Endodermal cell (in vitro differentiated cells): ENCODE data around the gene DCC. TPM values are rescaled to one million over a fixed set of nuclear protein-coding genes. Genes with fewer than 3 reads are reported as not detected.

ENCODE experiments used
- DNase-seq: peaks from one replicate; pipeline ENCODE4 v3.0.0-alpha.2; 2017
- H3K27ac ChIP-seq: 2 replicates; pipeline ENCODE4 v1.5.1; 2013; ENCODE audit warnings: mild to moderate bottlenecking, low read depth, low read length, moderate library complexity
- H3K27me3 ChIP-seq: 2 replicates; pipeline ENCODE4 v1.6.1; 2013; ENCODE audit warnings: mild to moderate bottlenecking, low read length, moderate library complexity; ENCODE audit not compliant: insufficient read depth, control insufficient read depth, poor library complexity, severe bottlenecking
- H3K36me3 ChIP-seq: 2 replicates; pipeline ENCODE4 v1.7.0; 2013; ENCODE audit warnings: mild to moderate bottlenecking, low read length, moderate library complexity; ENCODE audit not compliant: control insufficient read depth, insufficient read depth
- H3K4me1 ChIP-seq: one replicate; pipeline ENCODE4 v1.7.0; 2013; ENCODE audit warnings: low read length; ENCODE audit not compliant: control insufficient read depth, insufficient read depth
- H3K4me3 ChIP-seq: 2 replicates; pipeline ENCODE4 v1.5.1; 2013; ENCODE audit warnings: mild to moderate bottlenecking, low read length, moderate library complexity
- H3K9ac ChIP-seq: 2 replicates; pipeline ENCODE4 v1.6.1; 2013; ENCODE audit warnings: mild to moderate bottlenecking, low read length, moderate library complexity; ENCODE audit not compliant: poor library complexity, severe bottlenecking; ENCODE audit errors: extremely low read depth
- H3K9me3 ChIP-seq: 2 replicates; pipeline ENCODE4 v1.6.1; 2013; ENCODE audit warnings: mild to moderate bottlenecking, low read length, moderate library complexity; ENCODE audit not compliant: control insufficient read depth
- H3K27ac Mint-ChIP-seq: 2 replicates; pipeline ENCODE4 v1.8.0; 2020; ENCODE audit warnings: mixed read lengths
- H3K27me3 Mint-ChIP-seq: 2 replicates; pipeline ENCODE4 v1.8.0; 2021; ENCODE audit warnings: mild to moderate bottlenecking, mixed read lengths; ENCODE audit not compliant: insufficient read depth
- H3K36me3 Mint-ChIP-seq: 2 replicates; pipeline ENCODE4 v1.8.0; 2020; ENCODE audit warnings: low read depth, mixed read lengths
- H3K4me1 Mint-ChIP-seq: 2 replicates; pipeline ENCODE4 v1.8.0; 2020; ENCODE audit warnings: mixed read lengths
- H3K4me3 Mint-ChIP-seq: 2 replicates; pipeline ENCODE4 v1.8.0; 2020; ENCODE audit warnings: mild to moderate bottlenecking, moderate library complexity, mixed read lengths
- H3K9me3 Mint-ChIP-seq: 2 replicates; pipeline ENCODE4 v1.8.0; 2020; ENCODE audit warnings: mild to moderate bottlenecking, mixed read lengths
- WGBS, 2 experiments: methylation state at CpG; one replicate each; pipeline versions ENCODE4 v1.1.5 to v1.1.7; 2013; ENCODE audit warnings: missing lambda C conversion rate in 2 of 2, mixed read lengths in 1 of 2; ENCODE audit not compliant: insufficient coverage in 1 of 2, insufficient read length in 1 of 2; 5-methylcytosine and 5-hydroxymethylcytosine counted together
- total RNA-seq, 2 donors: library from RNA; stranded (reverse); fragmentation: NEBNext Ultra II Directional in 1 of 2; extraction: Animal tissue kit (Norgen Biotek cat#: 25700) in 1 of 2; gene quantifications; 2 replicates in 1 of 2; 3 replicates in 1 of 2; pipeline ENCODE4 v1.2.1, GENCODE V29; 2021
- TF ChIP-seq, protein P1 (sequence below): fragments of 200-600 bp; sonication (generic); conservative IDR thresholded peaks from 2 replicates; pipeline ENCODE4 v1.5.0; 2021; ENCODE audit warnings: antibody characterized with exemption, mild to moderate bottlenecking

The DCC gene
- total RNA-seq, 2 donors from 2014 or later = 0.77 to 0.97 TPM

DNA sequence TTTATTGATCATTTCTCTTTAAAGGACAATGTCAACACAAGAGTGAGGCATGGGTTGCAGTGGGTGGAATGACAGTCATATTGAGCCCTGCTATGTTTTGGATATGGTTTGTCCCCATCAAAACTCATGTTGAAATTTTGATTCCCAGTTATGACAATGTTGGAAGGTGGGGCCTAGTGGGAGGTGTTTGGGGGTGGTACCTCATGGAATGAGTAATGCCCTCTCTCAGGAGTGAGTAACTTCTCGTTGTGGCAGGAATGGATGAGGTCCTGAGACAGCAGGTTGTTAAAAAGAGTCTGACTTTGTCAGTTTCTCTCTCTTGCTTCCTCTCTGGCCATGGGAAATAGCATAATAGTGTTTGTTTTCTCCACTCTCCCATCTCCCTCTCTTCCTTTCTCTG is 345.3 kb downstream of the DCC start:
- Histone ChIP-seq H3K36me3 (no peaks in the 10 kb centered on the region), H3K27ac (no peak overlapping the region), H3K9me3 (no peaks in the 10 kb centered on the region), H3K4me1 (no peaks in the 10 kb centered on the region), H3K4me3 (no peak overlapping the region), H3K27me3 (no peaks in the 10 kb centered on the region), H3K9ac (no peak overlapping the region)
- 93% methylated on average over 1 of the region's 1 CpG; no CpG with 5 or more reads in 1 of the 2 experiments for WGBS, 2 experiments
- H3K27ac Mint-ChIP-seq = no peak overlapping the region
- peaks cover 18% of the 10 kb centered on the region for H3K4me1 Mint-ChIP-seq
- H3K4me3 Mint-ChIP-seq = no peak overlapping the region
- H3K36me3 Mint-ChIP-seq = no peaks in the 10 kb centered on the region
- no peak for DNase-seq
- H3K9me3 Mint-ChIP-seq = no peaks in the 10 kb centered on the region
- H3K27me3 Mint-ChIP-seq = no peaks in the 10 kb centered on the region
- TF ChIP-seq, protein P1, sequence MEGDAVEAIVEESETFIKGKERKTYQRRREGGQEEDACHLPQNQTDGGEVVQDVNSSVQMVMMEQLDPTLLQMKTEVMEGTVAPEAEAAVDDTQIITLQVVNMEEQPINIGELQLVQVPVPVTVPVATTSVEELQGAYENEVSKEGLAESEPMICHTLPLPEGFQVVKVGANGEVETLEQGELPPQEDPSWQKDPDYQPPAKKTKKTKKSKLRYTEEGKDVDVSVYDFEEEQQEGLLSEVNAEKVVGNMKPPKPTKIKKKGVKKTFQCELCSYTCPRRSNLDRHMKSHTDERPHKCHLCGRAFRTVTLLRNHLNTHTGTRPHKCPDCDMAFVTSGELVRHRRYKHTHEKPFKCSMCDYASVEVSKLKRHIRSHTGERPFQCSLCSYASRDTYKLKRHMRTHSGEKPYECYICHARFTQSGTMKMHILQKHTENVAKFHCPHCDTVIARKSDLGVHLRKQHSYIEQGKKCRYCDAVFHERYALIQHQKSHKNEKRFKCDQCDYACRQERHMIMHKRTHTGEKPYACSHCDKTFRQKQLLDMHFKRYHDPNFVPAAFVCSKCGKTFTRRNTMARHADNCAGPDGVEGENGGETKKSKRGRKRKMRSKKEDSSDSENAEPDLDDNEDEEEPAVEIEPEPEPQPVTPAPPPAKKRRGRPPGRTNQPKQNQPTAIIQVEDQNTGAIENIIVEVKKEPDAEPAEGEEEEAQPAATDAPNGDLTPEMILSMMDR = no peak

DNA sequence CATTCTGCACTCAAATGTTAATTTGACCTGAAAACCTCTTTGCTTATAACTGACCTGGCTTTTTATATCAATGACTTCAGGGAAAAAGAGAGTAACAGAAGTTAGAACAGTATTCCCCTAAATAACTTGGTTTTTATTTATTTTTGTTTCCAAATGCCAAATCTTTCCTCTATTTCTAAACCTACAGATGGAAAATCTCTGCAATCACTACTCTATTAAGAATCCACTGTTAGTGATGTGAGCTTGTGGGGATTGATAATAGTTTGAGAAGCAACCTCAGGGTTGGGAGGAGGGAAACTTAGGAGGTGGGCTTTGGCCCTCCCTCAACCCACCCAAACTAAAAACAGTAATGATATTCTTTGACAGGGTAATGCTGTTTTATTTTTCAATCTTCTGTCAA is 351.8 kb downstream of the DCC start:
- Mint-ChIP-seq H3K4me3 (no peak overlapping the region), H3K36me3 (no peaks in the 10 kb centered on the region), H3K4me1 (no peaks in the 10 kb centered on the region), H3K27me3 (no peaks in the 10 kb centered on the region), H3K27ac (no peak overlapping the region), H3K9me3 (no peaks in the 10 kb centered on the region)
- Histone ChIP-seq H3K27me3 (no peaks in the 10 kb centered on the region), H3K27ac (no peak overlapping the region), H3K36me3 (no peaks in the 10 kb centered on the region), H3K9ac (no peak overlapping the region), H3K4me3 (no peak overlapping the region), H3K9me3 (no peaks in the 10 kb centered on the region), H3K4me1 (no peaks in the 10 kb centered on the region)
- TF ChIP-seq, protein P1 = no peak
- no peak for DNase-seq

DNA sequence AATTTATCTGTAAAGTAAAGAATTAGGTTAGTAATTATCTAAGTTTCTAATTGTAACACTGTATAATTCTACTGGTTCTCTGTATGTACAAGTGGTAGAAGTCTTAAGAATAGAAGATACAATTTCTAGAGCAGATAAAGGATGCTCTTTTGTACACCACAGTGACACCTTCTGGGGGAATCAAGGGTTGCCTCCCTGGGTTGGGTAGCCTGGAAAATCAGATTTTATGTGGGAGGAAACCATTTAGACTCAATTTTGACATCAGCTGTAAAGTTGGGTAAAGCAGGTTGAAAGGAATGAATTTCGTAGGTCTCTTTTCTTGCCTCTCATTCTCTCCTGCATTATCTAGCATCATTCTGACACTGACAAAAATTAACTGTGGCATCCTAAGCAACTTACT is 354.8 kb downstream of the DCC start:
- Mint-ChIP-seq H3K27me3 (no peaks in the 10 kb centered on the region), H3K27ac (no peak overlapping the region), H3K9me3 (no peaks in the 10 kb centered on the region), H3K4me3 (no peak overlapping the region), H3K36me3 (no peaks in the 10 kb centered on the region), H3K4me1 (no peaks in the 10 kb centered on the region)
- TF ChIP-seq, protein P1 = peak; percentile 86
- Histone ChIP-seq H3K9ac (no peak overlapping the region), H3K9me3 (no peaks in the 10 kb centered on the region), H3K27me3 (no peaks in the 10 kb centered on the region), H3K36me3 (no peaks in the 10 kb centered on the region), H3K4me3 (no peak overlapping the region), H3K4me1 (no peaks in the 10 kb centered on the region), H3K27ac (no peak overlapping the region)
- WGBS, 2 experiments = 80 to 86% methylated on average over 1 of the region's 1 CpG
- DNase-seq = peak; percentile 75
